Omental fat pad (tissue), 4 donors: ENCODE results near the gene DNHD1. TPM values are rescaled to one million over a fixed set of nuclear protein-coding genes. Genes with fewer than 3 reads are reported as not detected.

ENCODE experiments used
- total RNA-seq, 4 donors: library from RNA; depleted of rRNA; stranded (reverse); fragments of >200 nt; gene quantifications; one replicate each; pipeline ENCODE4 v1.1.0, GENCODE V29; 2016

DNHD1 gene
- total RNA-seq, 4 donors from 2014 or later, result 11.7 to 20.5 (median 16.6) TPM

Other genes with a start within 250 kb of the DNHD1 start
- gene CCKBR, start 237.4 kb upstream of the DNHD1 start, total RNA-seq, result not detected
- gene CAVIN3, start 176.8 kb upstream of the DNHD1 start, total RNA-seq, result 100 to 1,000 TPM in 2 of 4 donors, 10 to 100 TPM in 2; 78.7 to 209 (median 139) TPM
- gene SMPD1, start 106.8 kb upstream of the DNHD1 start, total RNA-seq, result 10 to 100 TPM; 21.4 to 23.7 (median 22.5) TPM
- 10 to 100 TPM; 19.8 to 39.9 (median 33.3) TPM for gene APBB1, start 78.2 kb upstream of the DNHD1 start, total RNA-seq
- 1 to 10 TPM; 1.7 to 2.5 (median 2.0) TPM for gene HPX, start 56.3 kb upstream of the DNHD1 start, total RNA-seq
- gene TRIM3, start 23.3 kb upstream of the DNHD1 start, total RNA-seq, result 10 to 100 TPM; 16.9 to 27.4 (median 22.1) TPM
- 10 to 100 TPM; 51.3 to 63.3 (median 54.1) TPM for gene ARFIP2, start 15.9 kb upstream of the DNHD1 start, total RNA-seq
- 10 to 100 TPM; 42.7 to 60.6 (median 47.8) TPM for gene TIMM10B, start 15.8 kb upstream of the DNHD1 start, total RNA-seq
- gene RRP8, start 106.3 kb downstream of the DNHD1 start, total RNA-seq, result 10 to 100 TPM; 16.9 to 30.4 (median 19.3) TPM
- 100 to 1,000 TPM in 3 of 4 donors, 10 to 100 TPM in 1; 92.1 to 189 (median 118) TPM for gene ILK, start 106.5 kb downstream of the DNHD1 start, total RNA-seq
- 10 to 100 TPM; 31.9 to 52.6 (median 37.1) TPM for gene TAF10, start 114.9 kb downstream of the DNHD1 start, total RNA-seq
- gene TPP1, start 122.1 kb downstream of the DNHD1 start, total RNA-seq, result 10 to 100 TPM; 73.8 to 95.0 (median 83.9) TPM
- 10 to 100 TPM; 12.6 to 26.3 (median 19.4) TPM for gene DCHS1, start 158.5 kb downstream of the DNHD1 start, total RNA-seq
- gene MRPL17, start 186.1 kb downstream of the DNHD1 start, total RNA-seq, result 10 to 100 TPM; 20.0 to 31.6 (median 29.0) TPM